Activated naive CD8-positive, alpha-beta T cell treated with anti-CD3 and anti-CD28 coated beads, Interleukin-2, amount 10 ng/mL, durations not matched to agents 7 days and 5 days (primary cell): Measurements from ENCODE around the gene CYTH1. TPM values are rescaled to one million over a fixed set of nuclear protein-coding genes. Genes with fewer than 3 reads are reported as not detected.

ENCODE experiments used
- ATAC-seq: fragments of 150-1000 bp; cut with Tn5 transposase; one replicate; pipeline ENCODE4 v1.10.0; 2021; ENCODE audit warnings: low read depth, moderate library complexity
- POLR2A ChIA-PET: fragments of 350-600 bp; sonication (Branson Sonifier 250); formaldehyde crosslinking; loops from one replicate; lab custom pipeline; 2021; ENCODE audit warnings: antibody characterized with exemption; lab: Charles Lee
- DNase-seq: peaks from one replicate; pipeline ENCODE4 v3.0.0; 2021
- H3K27ac Mint-ChIP-seq: one replicate; pipeline ENCODE4 v1.8.0; 2022; ENCODE audit warnings: mild to moderate bottlenecking, mixed read lengths
- H3K27me3 Mint-ChIP-seq: one replicate; pipeline ENCODE4 v1.8.0; 2022; ENCODE audit warnings: mild to moderate bottlenecking, moderate library complexity, mixed read lengths
- H3K36me3 Mint-ChIP-seq: one replicate; pipeline ENCODE4 v1.8.0; 2021; ENCODE audit warnings: mild to moderate bottlenecking, mixed read lengths
- H3K4me1 Mint-ChIP-seq: one replicate; pipeline ENCODE4 v1.8.0; 2021; ENCODE audit warnings: mixed read lengths
- H3K4me3 Mint-ChIP-seq: one replicate; pipeline ENCODE4 v1.8.0; 2022; ENCODE audit warnings: mild to moderate bottlenecking, moderate library complexity, mixed read lengths
- H3K9me3 Mint-ChIP-seq: one replicate; pipeline ENCODE4 v1.8.0; 2021; ENCODE audit warnings: mixed read lengths
- total RNA-seq, 2 experiments: library from RNA; stranded (reverse); gene quantifications; one replicate each; pipeline ENCODE4 v1.2.3, GENCODE V29; 2021

Gene CYTH1
- total RNA-seq, 2 experiments from 2014 or later: 180 to 200 TPM

DNA sequence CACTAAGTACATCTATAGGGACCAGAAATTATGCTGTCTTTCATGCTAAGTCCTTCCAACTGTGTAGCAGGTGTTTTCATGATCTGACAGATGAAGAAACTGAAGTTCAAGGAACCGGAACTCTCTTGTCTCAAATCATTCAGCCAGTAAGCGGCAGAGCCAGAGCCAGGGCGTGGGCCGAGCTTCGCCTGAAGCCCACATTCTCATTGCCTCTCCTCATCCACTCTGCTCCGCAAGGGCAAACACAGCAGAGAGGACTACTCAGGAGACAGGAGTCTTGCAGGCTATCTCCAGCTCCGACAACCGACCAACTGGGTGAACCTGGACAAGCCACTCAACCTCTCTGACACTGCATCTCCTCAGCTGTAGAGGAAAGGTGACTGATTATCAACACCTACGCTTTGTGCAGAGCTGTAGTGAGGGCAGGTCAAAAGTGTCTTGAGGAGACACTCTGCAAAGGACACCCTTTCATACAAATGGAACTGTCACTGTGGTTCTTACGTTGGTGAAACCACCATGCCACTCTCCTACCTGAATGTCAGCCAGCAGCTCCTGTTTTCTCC lies 72.9 kb downstream of the CYTH1 start:
- Mint-ChIP-seq H3K4me1 (peaks cover 38% of the 10 kb centered on the region), H3K27ac (peak overlapping the region; percentile 87), H3K27me3 (no peaks in the 10 kb centered on the region), H3K36me3 (peaks cover 16% of the 10 kb centered on the region), H3K9me3 (no peaks in the 10 kb centered on the region), H3K4me3 (peak overlapping the region; percentile 69)
- POLR2A ChIA-PET: interaction anchor here (0.6 to 1.6 kb wide), 10 partner anchors 11 to 135 kb away, joined by 3 to 5 read pairs (median 3); no protein-coding TSS in a partner anchor
- no peak for DNase-seq
- peak; percentile 65 for ATAC-seq

DNA sequence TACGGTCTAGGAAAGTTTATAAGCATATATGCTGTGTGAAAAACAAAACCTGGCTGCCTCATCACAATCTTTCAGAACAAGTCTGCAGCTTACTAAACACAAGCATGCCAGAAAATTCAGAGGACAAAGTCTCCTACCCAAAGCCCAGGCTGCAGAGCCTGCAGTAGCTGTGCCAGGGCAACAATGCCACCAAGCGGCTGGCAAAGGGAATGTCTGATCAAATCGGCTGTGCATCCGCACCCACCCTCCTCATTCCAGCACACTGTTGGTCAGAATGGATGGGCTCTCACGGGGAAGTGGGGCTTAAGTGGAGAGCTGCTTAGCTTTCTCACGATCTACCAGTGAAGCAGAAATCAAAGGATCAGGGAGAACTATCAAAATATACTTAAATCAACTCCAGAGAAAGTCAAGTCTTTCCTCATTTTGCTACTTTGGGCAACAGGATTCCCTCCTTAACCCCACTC lies 73.5 kb downstream of the CYTH1 start:
- peak overlapping the region; percentile 87 for H3K27ac Mint-ChIP-seq
- ATAC-seq (peak; percentile 65), DNase-seq (peak; percentile 63)
- peaks cover 16% of the 10 kb centered on the region for H3K36me3 Mint-ChIP-seq
- no peaks in the 10 kb centered on the region for H3K9me3 Mint-ChIP-seq
- peak overlapping the region; percentile 52 for H3K4me3 Mint-ChIP-seq
- peaks cover 36% of the 10 kb centered on the region for H3K4me1 Mint-ChIP-seq
- POLR2A ChIA-PET: interaction anchor here (0.9 to 1.6 kb wide), 6 partner anchors 10 to 58 kb away, joined by 3 to 6 read pairs (median 3); no protein-coding TSS in a partner anchor
- H3K27me3 Mint-ChIP-seq: no peaks in the 10 kb centered on the region

DNA sequence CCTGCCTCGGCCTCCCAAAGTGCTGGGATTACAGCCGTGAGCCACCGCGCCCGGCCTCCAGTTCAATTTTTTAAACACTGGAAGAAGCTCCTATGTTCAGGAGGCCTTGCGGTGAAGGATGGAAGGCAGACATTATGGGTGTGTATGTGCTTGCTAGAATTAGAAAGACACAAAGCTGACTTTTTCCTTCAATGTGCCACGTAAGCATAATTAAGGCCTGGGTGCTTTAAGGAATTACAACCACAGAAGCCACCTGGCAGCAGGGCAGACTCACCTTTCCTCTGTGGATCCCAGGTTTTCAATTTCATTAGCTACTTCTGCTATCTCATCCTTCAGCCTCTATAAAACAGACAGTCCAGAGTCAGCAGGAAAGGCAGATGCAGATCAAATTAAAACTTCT lies 74.2 kb downstream of the CYTH1 start:
- peaks cover 18% of the 10 kb centered on the region for H3K36me3 Mint-ChIP-seq
- DNase-seq (no peak), ATAC-seq (no peak)
- H3K27ac Mint-ChIP-seq: no peak overlapping the region
- H3K9me3 Mint-ChIP-seq: no peaks in the 10 kb centered on the region
- H3K4me1 Mint-ChIP-seq: peaks cover 34% of the 10 kb centered on the region
- H3K27me3 Mint-ChIP-seq: no peaks in the 10 kb centered on the region
- H3K4me3 Mint-ChIP-seq: no peak overlapping the region
- POLR2A ChIA-PET: interaction anchor here (0.9 to 1.6 kb wide), 3 partner anchors 34 to 59 kb away, joined by 3 to 6 read pairs (median 4); no protein-coding TSS in a partner anchor

DNA sequence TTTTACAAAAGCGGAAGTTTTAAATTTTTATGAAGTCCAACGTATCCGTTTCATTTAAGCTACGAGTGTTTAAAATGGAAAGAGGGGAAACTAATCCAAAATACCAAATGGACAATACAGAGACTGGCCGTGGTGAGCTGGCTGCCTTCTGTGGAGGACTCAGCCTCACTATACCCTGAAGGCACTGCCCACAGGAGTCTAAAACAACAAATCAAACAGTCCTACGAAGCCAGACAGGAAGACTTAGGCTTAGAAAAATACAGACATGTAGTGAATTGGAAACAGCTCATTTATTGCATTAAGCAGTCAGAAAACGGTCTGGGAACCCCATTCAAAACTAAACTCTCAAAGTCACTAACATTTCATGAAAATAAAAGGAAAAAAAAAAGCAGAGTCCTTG lies 75.1 kb downstream of the CYTH1 start:
- peaks cover 23% of the 10 kb centered on the region for H3K36me3 Mint-ChIP-seq

DNA sequence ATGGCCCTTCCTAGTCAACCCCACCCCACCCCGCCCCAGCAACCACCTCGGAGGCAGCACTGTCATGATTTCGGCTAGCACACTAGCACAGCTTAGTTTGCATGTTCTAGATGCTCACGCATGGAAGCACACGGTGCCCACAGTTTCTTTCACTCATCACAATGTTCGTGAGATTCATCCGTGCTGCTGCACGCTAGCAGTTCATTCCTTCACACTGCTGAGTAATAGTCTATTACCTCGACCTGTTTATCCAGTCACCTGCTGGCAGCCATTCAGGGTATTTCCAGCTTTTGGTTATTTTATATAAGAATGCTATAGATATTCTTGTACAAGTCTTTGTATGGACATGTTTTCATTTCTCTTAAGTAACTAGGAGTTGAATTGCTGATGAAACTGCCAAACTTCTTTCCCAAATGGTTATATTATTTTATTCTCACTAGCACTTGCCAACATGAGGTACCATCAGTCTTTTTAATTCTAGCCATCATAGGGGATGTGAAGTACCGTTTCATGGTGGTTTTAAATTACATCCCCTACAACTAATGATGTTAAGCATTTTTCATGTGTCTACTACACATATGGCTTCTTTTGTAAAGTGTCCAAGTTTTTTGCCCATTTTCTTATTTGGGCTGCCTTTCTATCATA lies 75.7 kb downstream of the CYTH1 start:
- Mint-ChIP-seq H3K27me3 (no peaks in the 10 kb centered on the region), H3K4me3 (no peak overlapping the region), H3K36me3 (peaks cover 24% of the 10 kb centered on the region), H3K4me1 (peaks cover 26% of the 10 kb centered on the region), H3K9me3 (no peaks in the 10 kb centered on the region), H3K27ac (no peak overlapping the region)
- DNase-seq: no peak
- ATAC-seq: no peak
- POLR2A ChIA-PET: no interaction called here

More for the DNA sequence above, 75.1 kb downstream of the CYTH1 start:
- ATAC-seq (no peak), DNase-seq (no peak)
- Mint-ChIP-seq H3K9me3 (no peaks in the 10 kb centered on the region), H3K4me3 (no peak overlapping the region), H3K27ac (no peak overlapping the region), H3K4me1 (peaks cover 32% of the 10 kb centered on the region), H3K27me3 (no peaks in the 10 kb centered on the region)
- POLR2A ChIA-PET: interaction anchor here (0.7 kb wide), 1 partner anchor 13 kb away, joined by 4 read pairs; no protein-coding TSS in a partner anchor

DNA sequence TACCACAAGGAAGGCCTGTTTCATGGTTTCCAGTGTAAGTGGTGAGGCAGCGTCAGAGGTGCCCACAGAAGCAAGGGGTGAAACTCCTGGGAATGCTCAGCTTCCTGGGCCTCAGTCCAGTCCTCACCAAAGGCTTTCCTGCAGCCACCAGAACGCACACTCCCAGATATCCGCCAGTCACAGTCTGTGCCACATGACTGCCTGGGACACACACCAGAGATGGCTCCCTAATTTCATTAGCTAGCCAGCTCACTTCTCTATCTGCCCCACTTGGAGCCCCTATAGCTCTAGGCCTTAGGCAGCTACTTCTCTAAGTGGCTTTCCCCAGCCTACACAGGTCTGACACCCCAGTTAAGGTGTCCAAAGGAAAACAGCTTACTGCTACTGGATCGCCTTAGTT lies 77.0 kb downstream of the CYTH1 start:
- no peak overlapping the region for H3K4me3 Mint-ChIP-seq
- H3K27me3 Mint-ChIP-seq: no peaks in the 10 kb centered on the region
- ATAC-seq (no peak), DNase-seq (no peak)
- POLR2A ChIA-PET: no interaction called here
- H3K4me1 Mint-ChIP-seq: peaks cover 19% of the 10 kb centered on the region
- H3K27ac Mint-ChIP-seq: no peak overlapping the region
- H3K9me3 Mint-ChIP-seq: no peaks in the 10 kb centered on the region
- H3K36me3 Mint-ChIP-seq: peaks cover 26% of the 10 kb centered on the region

DNA sequence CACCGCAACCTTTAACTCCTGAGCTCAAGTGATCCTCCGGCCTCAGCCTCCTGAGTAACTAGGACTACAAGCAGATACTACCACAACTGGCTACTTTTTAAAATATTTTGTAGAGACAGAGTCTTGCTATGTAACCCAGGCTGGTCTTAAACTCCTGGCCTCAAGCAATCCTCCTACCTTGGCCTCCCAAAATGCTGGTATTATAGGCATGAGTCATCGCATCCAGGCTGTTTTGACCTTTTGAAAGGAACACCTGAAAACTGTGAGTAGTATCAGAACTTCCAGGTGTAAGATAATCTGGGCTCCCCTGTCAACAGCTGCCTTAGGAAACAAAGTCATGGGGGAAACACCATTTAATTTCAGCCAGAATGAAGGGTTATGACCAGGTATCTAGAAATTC lies 77.5 kb downstream of the CYTH1 start:
- Mint-ChIP-seq H3K4me3 (no peak overlapping the region), H3K27me3 (no peaks in the 10 kb centered on the region), H3K9me3 (no peaks in the 10 kb centered on the region), H3K36me3 (peaks cover 27% of the 10 kb centered on the region), H3K4me1 (peaks cover 14% of the 10 kb centered on the region), H3K27ac (no peak overlapping the region)
- no peak for ATAC-seq
- no peak for DNase-seq
- POLR2A ChIA-PET: no interaction called here

DNA sequence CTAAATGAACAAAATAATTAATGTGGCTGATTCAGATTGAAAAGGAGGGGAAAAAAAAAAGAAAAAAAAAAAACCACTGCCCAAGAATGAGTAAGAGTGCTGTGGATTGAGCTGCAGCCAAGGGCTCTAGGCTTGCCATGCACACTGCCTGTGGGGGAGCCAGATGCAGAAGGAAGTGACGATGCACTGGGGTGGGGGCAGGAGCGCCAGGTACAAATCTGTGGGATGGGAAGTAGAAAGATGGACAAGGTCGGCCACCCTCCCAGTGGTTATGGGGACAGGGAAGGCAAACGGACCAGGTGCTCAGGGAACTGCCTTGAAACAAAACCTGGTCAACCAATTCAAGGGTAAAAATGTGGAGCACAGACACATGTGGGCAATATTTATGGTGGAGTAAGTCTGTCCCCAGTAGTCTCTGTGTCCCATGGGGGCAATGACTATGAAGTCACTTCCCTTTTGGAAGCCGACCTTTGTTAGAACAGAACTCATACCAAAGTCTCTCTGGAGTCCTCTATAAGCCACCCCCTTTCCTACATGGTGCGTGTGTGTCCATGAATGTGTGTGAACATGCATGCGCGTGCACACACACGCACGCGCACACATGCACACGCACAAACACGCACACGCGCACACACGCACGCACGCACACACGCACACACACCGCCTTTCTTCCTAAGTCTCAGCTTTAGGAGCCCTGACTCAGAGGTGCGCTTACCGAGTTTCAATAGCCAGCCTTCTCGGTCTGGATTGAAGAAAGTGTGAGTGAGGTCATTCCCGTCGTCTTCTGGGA lies 84.3 kb downstream of the CYTH1 start:
- no peaks in the 10 kb centered on the region for H3K27me3 Mint-ChIP-seq
- peaks cover 36% of the 10 kb centered on the region for H3K36me3 Mint-ChIP-seq
- H3K9me3 Mint-ChIP-seq: no peaks in the 10 kb centered on the region
- no peak for DNase-seq
- ATAC-seq: no peak
- no peak overlapping the region for H3K4me3 Mint-ChIP-seq
- H3K27ac Mint-ChIP-seq: no peak overlapping the region
- H3K4me1 Mint-ChIP-seq: peaks cover 3% of the 10 kb centered on the region
- POLR2A ChIA-PET: interaction anchor here (1.4 kb wide), 1 partner anchor 11 kb away, joined by 3 read pairs; no protein-coding TSS in a partner anchor

DNA sequence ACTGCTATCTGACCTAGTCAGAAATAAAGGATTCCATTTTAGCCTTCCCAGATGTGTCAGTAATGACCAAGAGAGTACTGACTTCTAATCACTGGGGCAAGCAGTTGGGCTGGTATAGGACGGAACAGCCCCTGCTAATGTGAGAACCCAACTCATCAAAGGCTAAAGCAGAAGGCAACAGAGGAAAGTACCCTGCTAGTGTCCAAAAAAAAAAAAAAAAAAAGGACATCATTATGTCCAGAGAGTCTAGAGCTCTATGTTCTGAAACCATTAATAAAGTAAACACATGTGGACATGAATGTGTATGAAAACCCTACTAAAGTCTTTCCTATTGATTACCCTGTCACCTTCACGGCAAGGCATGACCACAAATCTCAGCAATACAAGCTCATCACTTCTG lies 85.0 kb downstream of the CYTH1 start:
- Mint-ChIP-seq H3K36me3 (peaks cover 33% of the 10 kb centered on the region), H3K27me3 (no peaks in the 10 kb centered on the region), H3K27ac (no peak overlapping the region), H3K4me3 (no peak overlapping the region), H3K9me3 (no peaks in the 10 kb centered on the region), H3K4me1 (peaks cover 3% of the 10 kb centered on the region)
- DNase-seq (no peak), ATAC-seq (no peak)
- POLR2A ChIA-PET: no interaction called here

DNA sequence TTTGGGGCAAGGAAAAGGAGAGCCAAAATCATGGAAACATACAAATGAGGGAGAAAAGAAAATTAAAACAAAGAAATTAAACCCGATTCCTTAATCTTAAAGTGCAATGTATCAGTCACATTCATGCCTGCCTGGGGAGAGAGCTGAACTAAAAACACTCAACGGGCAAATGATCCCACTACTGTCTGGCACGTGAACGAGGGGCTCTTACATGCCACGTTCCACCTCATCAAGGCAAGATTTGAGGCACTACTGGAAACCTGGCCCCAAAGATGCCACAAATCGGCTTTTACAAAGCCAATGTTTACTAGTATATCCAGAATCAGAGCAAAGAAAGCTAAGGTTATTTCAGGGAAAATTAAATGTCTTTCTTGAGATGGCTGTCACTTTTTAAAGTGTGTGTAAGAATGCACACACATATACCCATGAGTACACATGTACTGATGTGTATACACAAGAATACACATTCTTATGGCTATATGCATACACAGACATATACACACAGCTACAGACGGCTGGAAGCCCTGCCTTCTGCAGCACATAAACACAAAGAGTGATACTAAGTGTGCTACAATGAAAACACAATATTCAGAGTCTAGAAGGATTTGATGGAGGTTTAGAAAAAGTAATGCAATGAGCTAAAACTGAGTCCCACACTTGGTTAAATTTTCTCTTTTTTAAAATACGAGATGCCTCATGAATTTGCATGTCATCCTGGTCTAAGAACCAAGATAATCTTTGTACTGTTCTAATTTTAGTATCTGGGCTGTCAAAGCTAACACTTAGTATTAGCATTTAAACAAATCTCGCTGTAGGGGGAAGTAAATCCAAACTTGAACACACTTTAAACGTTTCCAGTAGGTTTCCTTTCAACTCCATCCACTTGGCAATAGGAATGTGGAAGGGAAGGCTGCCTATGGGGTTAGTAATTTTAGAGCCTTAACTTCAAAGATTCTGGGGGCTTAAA lies 85.8 kb downstream of the CYTH1 start:
- peaks cover 3% of the 10 kb centered on the region for H3K4me1 Mint-ChIP-seq

DNA sequence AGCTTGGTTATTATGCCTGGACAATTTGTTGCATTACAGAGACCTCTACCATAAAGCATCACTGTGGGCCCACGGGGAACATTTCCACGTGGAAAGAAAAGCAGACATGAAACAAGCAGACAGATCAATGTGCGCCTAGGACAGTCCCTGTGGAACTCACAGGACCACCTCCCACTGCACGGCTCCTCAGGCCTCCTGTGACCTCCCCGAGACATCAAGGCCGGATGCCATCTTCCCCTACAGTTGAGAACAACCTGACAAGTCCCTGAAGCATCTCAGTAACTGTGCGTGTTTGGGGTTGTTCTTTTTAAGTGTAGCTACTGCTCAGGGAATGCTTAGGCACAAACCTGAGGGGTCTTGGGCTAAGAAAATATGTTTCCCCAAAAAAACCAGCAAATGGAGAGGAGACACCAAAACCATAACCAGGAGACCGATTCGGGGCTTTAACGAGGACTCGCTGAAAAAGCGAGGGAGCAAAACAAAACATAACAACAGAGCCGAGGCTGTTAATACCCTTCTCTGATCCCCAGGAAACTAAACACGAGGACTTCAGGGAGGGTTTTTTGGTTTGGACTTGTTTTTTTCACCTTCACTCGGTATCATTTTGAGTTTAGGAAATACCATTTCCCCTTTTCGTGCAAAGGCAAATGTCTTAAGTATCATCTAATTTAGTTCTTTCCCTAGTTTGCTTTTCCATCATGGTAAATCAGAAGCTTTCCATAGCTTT lies 87.1 kb downstream of the CYTH1 start:
- DNase-seq (no peak), ATAC-seq (no peak)
- H3K36me3 Mint-ChIP-seq: peaks cover 32% of the 10 kb centered on the region
- H3K27me3 Mint-ChIP-seq: no peaks in the 10 kb centered on the region
- H3K27ac Mint-ChIP-seq: no peak overlapping the region
- H3K9me3 Mint-ChIP-seq: no peaks in the 10 kb centered on the region
- H3K4me1 Mint-ChIP-seq: peaks cover 3% of the 10 kb centered on the region
- no peak overlapping the region for H3K4me3 Mint-ChIP-seq
- POLR2A ChIA-PET: no interaction called here

More for the DNA sequence above, 85.8 kb downstream of the CYTH1 start:
- DNase-seq (no peak), ATAC-seq (no peak)
- POLR2A ChIA-PET: no interaction called here
- Mint-ChIP-seq H3K4me3 (no peak overlapping the region), H3K9me3 (no peaks in the 10 kb centered on the region), H3K27ac (peak overlapping the region; percentile 21), H3K36me3 (peaks cover 31% of the 10 kb centered on the region), H3K27me3 (no peaks in the 10 kb centered on the region)
